Tongue (tissue), 2 donors: ENCODE data around the gene ISYNA1. TPM values are rescaled to one million over a fixed set of nuclear protein-coding genes. Genes with fewer than 3 reads are reported as not detected.

Experiments used
- DNase-seq: peaks from one replicate; pipeline ENCODE4 v3.0.0-alpha.2; 2015
- total RNA-seq: library from RNA; depleted of rRNA; stranded (reverse); fragments of >200 nt; gene quantifications from one replicate; pipeline ENCODE4 v1.2.3, GENCODE V29; 2014

Gene ISYNA1
- total RNA-seq, 1 donor from 2014 or later: 49.3 TPM

DNA sequence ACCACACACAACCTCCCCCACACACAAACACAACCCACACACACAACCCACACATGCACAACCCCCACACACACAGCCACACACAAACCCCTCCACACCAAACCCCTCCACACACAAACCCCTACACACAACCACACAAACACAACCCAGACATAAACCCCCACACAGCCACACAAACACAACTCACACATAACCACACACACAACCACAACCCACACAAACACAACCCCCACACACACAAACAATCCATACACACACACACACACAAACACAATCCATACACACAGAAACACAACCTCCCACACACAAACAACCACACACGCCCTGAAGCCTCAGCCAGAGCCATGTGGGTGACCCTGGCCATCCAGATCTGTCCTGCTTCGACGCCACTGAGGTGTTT, 30.0 kb upstream of the ISYNA1 start:
- no peak for DNase-seq

DNA sequence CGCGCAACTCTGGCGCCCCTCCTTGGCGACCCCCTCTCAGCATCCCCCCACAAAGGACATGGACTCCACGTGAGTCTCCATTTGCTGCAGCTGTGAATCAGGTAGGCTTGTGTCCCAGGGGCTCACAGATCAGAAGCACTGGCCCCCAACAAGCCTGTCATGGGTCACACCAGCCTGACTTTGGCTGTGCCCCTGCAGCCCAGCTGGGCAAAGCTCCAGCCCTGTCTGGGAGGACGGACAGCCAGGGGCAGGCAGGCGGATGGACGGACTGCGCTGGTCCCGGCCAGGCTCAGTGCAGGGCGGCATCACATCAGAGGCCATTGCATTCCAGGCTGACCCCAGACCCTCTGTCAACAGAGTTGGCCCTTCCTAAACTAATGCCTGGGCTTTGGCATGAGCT, 28.4 kb upstream of the ISYNA1 start:
- no peak for DNase-seq

DNA sequence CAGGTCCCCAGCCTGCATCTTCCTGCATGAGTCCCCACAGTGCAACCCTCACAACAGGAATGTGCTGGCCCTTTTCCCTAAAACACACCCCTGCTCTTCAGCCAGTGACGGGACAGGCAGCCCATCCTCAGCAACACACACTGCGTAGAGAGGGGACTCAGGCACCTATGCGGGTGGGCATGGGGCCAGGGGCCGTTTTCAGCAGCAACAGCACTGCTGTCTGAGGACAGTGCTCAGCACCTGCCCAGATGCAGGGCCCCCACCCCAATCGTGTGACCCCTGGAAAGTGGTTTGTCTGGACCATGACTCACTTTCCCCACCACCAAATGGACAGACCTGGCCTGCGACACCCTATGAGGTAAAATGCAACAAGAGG, 28.0 kb upstream of the ISYNA1 start:
- no peak for DNase-seq

DNA sequence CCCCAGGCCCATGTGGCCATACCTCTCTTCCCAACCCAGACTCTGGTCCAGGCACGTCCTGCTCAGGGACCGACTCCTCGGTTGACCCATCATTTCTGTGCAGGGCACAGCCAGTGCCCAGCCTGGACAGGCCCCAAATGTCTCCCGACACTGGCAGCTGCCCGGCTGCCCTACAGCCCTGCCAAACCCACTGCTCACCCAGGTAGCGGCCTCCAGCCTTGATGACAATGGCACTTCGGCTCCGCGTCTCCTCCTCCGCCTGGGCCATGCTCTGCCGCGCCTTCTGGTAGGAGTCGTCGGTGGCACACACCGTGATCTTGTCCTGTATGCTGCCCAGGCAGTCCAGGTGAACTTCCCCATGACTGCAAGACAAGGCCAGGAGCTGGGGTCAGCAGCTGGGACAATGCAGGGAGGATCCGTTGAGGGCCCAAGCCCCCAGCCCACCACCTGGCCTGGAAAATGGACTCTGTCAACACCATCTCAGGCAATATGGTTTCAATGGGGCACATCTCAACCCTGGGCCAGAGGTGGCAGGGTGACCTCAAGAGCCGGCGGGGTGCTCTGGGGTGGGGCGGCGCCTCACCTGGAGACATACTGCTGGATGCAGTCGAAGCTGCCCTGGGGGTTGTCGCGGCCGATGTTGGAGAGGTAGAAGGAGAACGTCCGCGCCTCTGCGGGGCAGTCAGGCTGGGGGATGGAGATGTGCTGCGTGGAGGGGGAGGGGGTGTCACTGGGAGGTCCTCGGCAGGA, 27.5 kb upstream of the ISYNA1 start:
- no peak for DNase-seq

DNA sequence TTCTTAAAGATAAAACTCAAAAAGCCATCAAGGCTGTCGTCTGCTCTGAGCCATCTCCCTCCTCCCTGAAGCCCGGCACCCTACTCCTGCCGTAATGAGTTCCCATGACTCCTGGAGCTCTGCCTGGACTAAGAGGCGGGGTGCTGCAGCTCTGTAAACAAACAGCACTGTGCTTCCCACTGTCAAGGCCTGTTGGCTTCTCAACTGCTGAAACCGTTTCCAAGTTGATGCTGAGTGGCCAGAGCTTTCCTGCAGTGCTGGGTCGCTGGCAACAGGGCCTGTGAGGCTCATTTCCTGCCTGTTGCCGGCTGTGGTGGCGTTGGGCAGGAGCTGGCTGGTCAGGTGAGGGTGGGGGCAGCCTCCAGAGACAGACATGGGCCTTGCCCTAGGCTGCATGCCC, 26.7 kb upstream of the ISYNA1 start:
- peak; percentile 77 for DNase-seq

DNA sequence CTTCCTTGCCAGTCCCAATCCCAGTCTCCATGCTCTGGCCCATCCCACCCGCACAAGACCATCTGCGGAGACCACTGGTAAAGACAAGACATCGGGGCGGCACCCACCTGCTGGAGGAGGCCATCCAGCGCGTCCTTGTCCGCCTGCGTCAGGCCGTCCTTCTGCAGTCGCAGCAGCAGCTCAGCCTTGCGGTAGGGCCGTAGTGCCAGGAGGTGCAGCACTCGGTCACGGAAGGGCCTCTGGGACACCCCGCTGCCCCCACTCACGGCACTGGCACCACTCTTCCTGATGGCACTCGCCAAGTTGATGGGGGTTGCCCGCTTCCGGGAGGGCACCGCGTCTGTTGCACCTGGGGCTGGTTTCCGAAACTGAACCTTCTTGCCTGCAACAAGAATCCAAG, 23.5 kb upstream of the ISYNA1 start:
- DNase-seq: no peak

DNA sequence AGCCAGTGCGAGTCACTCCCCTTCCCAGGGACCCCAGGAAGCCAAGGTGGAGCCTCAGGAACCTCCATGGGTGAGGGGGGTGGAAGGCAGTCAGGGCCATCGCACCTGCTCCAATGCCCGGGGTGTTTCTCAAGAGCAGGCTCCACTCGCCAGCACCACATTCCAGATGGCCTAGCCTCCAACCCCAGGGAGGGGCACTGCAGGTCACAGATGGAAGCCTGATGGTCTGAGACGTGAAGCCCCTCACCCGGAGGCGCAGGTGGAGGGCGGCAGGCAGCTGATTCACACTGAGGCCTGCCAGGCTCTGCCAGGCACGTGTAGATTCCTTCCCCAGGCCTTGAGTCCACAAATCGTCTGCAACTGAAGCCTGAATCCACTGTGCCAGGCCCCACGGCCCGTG, 23.0 kb upstream of the ISYNA1 start:
- no peak for DNase-seq

DNA sequence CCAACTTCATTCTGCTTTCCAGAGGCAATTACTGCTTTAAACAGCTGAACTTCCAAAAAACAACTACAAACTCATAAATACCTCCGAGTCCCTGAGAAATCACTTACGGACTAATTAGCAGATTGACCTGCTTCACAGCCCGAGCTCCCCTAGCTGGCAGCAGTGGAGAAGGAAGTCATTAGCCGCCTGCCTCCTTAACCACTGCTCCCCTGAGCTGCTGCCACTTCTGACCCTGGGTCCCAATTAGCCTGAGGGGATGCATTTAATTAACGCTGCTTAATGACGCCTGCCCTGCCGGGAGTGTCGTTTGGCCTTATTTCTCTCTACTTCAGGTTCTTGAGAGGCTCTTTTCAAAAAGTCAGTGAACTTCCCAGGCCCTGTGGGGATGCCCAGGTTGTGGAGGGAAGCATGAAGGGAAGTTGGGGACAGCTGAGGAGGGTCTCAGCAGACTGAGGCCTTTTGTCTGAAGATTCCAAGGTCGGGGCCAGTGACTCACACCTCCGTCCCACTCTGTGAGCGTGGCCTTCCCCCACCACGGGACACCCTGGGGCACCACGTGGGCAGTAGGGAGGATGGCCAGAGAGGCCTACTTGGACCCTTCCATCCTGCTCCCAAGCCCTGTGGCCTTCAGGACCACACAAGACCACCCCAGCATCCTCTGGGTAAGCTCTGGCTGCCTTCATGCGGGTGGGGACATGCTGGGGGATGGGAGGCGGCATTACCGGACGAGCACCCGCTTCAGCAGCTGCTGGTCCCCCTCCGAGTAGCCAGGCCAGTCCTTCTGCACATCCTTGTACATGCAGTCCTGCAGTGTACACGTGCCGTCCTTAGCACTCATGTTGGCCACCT, 19.8 kb upstream of the ISYNA1 start:
- DNase-seq: no peak

DNA sequence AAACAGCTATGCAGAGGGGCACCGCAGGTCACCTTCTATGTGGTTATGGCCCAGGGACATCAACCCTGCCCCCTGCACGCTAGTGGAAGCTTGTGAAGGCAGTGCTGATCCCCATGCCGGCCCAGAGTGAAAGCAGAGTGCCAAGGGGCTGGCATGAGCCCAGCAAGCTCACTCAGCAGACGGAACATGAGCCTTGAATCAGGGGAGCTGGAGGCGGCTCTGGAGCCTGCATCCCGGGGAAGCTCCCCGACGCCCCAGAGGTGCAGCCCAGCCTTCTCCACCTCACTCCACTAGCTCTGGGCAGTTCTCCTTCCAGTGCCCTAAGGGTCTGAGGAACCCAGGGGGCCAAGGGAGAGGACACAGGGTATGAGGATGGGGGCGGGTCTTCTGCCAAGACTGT, 19.0 kb upstream of the ISYNA1 start:
- DNase-seq: peak; percentile 54

DNA sequence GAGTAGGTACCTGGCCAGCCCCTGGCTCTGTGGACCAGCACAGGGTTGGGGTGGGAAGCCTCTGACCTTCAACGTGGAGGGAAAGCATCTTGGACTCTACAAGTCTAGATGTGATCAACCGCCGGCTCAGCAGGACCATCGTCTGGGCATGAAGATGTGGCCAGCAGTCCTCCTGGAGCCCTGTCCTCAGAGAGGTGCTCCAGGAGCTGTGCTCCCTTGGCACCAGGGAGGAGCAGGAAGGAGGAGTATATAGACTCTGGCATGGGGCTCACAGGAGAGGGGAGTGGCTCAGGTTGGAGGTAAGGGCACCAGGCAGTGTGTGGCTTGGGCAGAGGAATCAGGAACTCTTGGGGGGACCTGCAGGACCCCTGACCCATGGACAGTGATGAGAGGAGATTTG, 18.3 kb upstream of the ISYNA1 start:
- DNase-seq: no peak

DNA sequence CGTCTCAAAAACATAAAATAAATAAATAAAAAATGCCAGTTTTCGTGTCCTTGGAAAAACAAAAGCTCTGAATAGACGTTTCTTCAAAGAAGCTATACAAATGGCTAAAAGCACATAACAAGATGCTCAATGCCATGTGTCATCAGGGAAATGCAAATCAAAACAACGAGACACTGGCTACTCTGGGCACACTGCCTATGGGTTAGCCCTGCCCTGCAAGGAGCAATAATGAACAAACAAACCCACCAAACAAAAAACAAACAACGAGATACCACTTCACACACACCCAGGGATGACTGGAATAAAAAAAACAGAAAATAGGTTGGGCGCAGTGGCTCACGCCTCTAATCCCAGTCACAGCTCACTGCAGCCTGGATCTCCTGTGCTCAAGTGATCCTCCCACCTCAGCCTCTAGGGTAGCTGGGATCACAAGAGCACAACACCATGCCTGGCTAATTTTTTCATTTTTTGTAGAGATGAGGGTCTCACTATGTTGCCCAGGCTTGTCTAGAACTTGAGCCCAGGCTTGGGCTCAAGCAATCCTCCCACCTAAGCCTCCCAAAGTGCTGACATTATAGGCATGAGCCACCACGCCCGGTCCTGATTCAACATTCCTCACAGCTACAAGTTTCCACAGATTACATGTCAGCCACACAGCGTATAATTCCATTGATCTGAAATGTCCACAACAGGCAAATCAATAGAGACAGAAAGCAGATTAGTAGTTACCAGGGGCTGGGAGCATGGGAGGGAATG, 15.5 kb upstream of the ISYNA1 start:
- DNase-seq: no peak

DNA sequence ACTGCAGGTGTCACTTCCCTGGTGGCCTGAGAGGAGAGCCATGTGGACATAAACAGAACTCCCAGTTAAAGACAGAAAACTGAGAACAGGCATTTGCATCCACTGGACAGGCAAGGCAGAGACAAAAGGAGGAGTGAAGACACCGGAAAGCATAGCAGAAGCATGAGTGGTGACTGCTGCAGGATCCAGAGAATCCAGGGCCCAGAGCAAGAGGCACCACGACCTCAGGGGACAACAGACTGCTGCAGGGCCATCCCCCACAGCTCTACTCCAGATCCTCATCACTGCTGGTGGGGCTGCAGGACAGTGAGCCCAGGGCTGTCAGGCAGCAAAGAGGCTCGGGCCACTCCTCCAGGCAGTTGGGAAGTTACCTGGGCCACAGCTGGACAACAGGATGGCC, 14.5 kb upstream of the ISYNA1 start:
- no peak for DNase-seq

DNA sequence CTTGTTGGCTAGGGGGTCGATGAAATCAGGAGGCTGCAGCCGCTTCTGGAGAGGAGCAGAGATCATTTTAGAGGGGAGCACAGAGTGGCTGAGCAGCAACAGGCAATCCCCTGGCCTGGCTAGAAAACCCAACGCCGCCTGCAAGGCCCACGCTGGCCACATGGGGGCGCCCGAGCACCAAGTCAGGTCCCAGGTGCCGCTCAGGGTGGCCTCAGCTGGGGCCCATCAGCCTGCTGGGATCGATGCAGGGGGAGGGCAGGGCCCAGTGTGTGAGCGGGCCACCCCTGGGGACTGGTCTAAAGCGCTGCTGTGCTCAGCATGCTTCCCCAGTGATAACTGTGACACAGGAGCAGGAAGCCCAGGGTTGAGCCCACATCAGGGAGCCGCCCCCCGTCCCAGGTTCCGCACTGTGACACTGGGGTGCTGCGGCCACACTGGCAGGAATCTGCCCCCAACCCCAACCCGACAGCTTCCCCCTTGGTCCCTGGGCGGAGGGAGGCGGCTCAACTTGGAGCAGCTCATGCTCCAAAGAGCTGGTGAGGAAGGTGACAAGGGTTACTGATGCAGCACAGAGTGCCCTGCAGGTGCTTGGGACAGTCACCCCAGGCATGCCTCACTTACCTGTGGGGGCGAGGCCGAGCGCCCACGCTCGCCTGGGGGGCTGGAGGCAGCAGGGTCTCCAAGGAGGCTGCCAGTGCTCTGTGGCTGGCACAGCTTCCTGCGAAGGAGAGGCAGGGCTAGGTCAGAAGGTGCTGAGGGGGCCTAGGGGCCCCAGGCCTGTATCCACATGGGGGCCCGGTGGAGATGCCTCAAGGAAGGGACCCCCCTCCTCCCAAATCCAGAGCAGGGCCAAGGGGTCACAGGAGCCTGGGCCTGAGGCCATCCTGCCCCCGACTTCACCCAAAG, 13.3 kb upstream of the ISYNA1 start:
- DNase-seq: peak; percentile 91

DNA sequence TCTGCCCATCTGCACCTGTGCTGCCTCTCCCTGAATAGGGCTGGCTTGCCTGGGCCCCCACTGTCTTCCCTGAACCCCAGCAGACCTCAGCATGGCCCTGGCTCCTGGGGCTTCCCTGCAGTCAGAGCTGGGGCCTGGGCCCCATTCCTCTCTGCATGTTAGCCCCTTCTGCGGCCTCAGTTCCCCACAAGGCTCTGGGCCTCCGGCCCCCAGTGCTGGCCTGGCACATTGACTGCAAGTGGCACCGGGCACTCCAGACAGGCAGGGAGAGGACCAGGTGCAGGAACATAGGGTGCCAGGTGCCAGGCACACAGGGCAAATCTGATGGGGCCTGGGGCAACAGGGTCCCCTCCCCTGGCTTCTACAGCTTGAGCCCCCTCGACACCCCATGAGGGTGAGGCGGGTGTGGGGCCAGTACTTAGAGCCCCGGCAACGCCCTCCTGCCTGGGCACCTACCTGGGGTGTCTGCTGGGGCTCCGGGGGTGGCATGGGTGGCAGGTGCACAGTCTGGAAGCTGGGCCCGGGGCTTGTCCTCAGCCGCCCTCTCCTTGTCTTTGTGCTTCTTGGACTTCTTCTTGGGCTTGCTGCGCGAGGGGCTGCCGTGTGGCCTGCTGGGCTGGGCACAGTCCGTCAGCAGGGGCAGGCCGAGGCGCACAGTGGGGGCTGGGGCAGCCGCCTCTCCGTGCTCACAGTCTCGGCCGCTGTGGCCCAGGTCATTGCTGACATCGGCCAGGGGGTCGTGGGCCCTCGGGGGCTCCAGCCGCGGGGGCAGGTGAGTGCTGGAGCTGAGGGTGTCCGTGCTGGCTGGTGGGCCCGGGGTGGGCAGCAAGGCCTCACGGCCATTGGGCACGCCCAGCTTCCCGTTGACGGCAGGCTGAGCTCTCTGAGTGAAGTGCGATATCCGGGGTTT, 12.3 kb upstream of the ISYNA1 start:
- no peak for DNase-seq

DNA sequence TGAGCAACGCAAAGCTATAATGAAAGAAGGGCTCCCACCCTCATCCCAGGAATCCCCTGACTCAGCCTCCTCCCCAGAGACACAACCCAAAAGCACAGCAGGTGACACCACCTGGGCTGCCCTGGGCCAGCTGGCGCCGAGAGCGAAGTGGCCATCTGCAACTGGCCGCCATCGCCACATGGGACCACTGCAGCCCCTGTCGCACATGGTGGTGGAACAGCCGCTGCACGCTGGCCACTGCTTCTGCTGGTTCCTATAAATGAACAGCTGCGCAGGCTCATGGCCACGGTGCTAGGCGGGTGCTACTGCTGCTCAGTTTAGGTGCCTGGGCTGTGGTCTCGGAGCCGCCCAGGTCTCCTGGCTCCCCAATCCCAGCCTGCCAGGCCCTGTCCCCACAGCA, 11.6 kb upstream of the ISYNA1 start:
- no peak for DNase-seq

DNA sequence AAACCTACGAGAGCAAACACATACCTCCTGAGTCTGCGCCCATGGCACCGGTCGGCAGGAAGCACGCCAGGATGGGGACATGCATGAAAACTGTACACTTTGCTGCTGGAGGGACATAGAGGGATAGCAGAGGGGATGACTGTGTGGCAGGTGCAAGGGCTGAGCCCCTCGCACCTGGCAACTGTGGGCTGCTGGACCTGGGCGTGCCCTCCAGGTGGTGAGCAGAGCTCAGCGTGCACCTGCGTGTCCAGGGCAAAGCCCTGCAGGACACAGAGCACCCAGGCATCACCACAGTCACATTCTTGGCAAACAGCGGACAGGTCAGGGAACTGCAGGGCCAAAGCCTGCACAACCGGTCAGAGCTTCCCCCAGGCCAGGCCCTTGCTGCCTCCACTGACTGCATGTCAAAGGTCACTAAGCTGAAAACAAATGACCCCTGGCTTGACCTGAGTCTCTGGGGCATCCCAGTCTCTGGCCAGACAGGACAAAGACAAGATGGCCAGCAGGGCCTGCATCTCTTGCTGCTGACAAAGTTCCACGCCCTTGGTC, 9.0 kb upstream of the ISYNA1 start:
- no peak for DNase-seq

DNA sequence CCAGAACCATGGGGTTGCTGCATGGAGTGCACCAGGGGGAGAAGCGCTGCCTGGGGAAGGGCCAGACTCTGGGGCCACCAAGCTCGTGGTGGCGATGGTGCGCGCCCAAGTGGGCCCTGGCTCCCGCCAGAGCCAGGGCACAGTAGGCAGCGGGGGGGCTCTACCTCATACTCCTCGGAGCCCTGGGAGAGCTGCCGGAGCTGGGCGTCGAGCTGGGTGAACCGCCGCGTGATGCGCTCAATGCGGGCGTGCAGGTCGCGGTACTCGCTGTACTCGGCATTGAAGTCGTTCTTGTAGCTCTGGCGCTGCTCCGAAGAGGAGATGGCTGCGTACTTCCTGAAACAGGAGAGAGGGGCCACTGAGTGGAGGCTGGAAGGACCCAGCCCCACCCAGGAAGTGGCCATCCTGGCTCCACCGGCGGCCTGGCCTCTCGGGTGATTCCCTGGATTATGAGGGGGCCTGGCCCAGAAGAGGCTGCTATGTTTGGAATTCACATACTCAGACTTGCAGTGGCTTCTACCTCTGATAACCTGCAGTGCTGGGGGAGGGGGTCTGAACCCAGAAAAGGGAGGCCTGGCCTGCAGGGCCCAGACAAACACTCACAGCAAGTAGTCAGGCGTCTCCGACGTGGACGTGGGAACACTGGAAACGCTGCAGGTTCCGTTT, 8.3 kb upstream of the ISYNA1 start:
- no peak for DNase-seq

DNA sequence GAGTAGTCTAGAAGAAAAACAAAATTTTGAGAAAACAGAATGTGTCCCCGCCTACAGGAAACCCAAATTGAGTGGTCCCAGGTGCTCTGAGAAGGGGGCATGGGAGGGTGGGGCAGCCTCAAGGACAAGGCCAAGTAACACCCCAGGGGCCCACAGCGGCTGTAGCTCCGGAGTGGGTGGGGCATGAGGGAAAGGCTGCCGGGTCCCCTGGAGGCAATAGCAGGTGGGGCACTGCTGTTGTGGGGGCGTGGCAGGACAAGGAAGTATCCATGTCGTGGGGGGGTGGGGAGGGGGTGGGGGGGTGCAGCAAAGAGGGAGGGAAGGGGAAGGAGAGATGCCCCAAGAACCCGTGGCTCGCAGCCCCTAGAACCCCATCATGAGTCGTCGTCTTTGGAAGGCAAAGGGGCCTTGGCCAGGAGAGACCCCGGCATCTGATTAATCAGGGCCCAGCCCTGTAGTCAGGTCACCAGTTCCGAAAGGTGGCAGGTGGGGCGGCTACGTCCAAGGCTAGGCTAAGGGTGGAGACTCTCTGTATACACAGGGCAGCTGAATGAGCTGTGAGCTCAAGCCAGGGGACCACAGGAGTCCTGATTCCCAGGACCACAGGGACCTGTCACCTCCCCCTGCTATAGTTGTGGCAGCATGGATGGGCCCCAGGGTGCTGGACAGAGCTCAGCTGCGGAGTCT, 7.5 kb upstream of the ISYNA1 start:
- DNase-seq: no peak

DNA sequence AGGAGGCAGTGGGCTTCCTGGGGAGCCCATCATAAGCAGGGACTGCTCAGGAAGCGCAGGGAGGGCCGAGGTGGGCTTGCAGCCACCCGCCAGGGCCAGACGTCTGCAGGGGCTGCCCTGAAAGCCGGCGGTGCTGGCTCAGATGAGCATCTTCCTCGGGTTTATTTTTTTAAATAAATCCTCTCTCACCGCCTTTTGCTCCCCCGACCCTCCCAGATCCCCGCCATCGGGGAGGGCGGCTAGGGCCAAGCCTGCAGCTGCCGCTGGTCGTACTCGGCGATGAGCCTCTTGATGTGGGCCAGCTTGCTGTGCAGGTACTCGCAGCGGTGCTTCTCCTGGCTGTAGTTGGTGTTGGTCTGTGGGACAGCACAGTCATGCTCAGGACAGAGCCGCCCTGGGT, 6.6 kb upstream of the ISYNA1 start:
- no peak for DNase-seq
